ENCODE results near the gene STOM.

The STOM gene

DNA sequence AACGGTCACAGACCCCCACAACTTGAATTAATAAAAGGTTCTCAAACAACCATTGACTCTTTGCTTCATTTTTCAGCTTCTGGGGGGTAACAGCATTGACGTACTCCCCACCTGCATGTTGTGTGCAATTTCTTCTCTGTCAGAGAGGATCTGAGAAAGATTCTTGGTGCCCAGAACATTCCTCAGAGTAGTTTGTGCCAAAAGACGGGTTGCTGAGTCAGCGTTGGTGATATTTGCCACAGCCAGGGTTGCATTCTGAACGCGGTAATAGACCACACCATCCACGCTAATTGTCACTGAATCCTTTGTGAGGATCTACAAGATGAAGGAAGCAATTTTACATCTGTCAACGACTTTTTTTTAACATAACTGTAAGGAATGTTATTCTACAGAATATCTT, 21.0 kb downstream of the STOM start:
- no peak overlapping the region for H3K4me3 ChIP-seq (ENCODE audit: low read depth, low read length)

DNA sequence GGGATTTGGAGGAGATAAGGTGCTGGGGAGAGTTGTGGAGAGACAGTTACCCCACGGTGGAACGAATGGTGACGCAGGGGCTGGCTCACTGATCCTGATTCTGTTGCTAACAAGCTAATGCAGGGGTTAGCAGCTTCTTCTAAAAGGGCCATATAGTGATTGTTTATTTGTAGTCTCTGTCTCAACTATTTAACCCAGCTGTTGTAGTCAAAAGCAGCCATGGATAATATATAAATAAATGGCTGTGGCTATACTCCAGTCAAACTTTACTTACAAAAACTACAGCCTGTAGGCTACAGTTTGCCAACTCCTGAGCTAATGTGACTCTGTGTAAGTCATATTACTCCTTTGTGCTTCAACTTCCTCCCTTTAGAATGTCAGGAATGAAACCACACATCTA, 21.8 kb downstream of the STOM start:
- no peak overlapping the region for H3K4me3 ChIP-seq (ENCODE audit: low read depth, low read length)

DNA sequence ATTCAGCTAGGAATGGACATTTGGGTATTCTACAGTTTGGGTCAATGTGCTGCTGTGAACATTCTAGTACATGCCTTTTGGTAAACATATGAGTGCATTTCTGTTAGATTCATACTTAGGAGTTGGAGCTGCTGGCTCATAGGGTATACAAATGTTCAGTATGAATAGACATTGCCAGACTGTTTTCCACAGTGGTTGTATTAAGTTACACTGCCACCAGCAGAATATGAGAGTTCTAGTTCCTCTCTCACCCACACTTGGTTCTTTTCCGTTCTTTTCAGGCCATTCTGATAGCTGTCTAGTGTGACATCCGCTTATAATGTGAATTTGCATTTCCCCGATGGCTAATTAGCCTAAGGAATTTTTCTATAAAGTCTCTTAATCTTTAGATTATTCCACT, 25.0 kb downstream of the STOM start:
- no peak overlapping the region for H3K4me3 ChIP-seq (ENCODE audit: low read depth, low read length)

DNA sequence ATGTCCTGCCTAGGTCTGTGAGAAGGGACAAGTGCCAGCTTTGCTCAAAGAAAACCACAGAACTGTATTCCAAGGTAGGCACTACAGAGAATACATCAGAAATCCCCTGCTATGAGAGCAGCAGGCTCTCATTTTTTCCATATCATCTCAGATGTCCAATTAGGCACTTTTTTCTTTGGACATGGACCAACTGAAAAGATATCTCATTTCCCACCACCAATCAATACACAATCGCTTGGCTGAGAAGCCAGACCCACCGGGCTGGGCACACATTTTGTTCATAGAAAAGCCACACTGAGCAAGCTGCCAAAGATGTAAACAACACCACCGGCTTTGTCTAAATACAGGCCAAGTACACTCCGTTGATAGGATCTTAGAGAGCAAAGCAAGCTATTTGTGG, 25.9 kb downstream of the STOM start:
- no peak overlapping the region for H3K4me3 ChIP-seq (ENCODE audit: low read depth, low read length)

DNA sequence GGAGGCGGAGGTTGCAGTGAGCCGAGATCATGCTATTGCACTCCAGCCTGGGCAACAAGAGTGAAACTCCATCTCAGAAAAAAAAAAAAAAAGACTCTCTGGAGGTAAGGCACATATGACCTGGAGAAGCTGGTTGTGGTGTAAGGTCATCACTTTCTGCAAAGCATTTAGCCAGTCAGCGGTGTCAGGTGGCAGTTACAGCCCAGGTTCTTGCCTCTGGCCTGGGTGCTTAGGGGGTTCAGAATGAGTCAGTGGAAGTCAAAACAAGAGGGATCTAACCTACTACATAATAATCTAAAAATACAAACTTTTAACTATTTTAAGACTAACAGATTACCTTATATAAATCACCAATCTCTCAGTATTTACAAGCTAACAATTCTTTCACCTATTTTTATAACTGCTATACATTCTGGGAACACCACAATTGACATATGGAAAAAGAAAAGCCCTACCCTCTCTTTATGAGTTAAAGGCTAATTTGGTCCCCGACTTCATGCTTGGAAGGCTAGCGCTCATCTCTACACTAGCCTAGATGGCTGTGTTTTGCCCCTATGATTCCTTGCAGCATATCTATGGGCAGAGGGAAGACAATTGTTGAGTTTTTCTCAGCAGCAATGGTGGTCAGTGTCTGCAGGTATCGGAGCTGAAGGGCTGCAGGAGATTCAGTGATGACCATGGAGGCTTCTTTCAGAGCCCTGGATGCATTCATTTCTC, 29.2 kb downstream of the STOM start:
- H3K4me3 ChIP-seq (ENCODE audit: low read depth, low read length): no peak overlapping the region

DNA sequence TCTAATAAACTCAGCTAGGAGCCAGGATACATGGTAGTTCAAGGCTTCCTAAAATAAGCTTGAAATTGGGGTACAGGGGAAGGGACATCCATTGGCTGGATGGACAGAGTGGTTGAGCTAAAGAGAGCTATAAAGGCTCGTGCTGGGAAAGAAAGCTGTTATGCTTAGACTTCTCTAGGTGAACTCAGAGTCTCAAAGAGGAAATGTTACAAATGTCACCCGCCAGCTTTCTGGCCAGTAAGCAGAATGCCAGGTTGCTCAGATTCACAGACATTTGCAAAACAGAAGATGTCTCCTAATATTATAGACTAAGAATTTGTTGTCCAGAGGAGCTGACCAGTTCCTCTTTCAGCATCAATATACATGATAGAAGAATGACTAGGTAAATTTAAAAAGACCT, 30.6 kb downstream of the STOM start:
- no peak overlapping the region for H3K4me3 ChIP-seq (ENCODE audit: low read depth, low read length)

DNA sequence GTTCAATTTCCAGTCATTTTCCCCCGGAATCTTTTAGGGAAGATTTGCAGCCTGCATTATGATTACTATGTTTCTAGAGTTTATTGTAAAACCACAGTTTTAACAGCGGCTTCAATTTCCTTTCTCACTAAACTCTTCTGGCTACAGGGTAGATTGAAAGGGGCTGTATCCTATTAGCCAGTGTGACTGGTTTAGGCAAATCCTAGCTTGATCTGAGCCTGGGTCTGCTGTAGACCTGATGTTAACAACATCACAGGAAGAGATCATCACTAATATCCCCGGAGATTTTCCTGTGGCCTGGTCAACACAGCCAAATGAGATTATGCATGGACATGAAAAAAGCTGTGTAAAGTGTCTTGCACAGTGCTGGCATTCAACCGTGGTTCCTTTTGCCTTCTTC, 33.4 kb downstream of the STOM start:
- no peak overlapping the region for H3K4me3 ChIP-seq (ENCODE audit: low read depth, low read length)

DNA sequence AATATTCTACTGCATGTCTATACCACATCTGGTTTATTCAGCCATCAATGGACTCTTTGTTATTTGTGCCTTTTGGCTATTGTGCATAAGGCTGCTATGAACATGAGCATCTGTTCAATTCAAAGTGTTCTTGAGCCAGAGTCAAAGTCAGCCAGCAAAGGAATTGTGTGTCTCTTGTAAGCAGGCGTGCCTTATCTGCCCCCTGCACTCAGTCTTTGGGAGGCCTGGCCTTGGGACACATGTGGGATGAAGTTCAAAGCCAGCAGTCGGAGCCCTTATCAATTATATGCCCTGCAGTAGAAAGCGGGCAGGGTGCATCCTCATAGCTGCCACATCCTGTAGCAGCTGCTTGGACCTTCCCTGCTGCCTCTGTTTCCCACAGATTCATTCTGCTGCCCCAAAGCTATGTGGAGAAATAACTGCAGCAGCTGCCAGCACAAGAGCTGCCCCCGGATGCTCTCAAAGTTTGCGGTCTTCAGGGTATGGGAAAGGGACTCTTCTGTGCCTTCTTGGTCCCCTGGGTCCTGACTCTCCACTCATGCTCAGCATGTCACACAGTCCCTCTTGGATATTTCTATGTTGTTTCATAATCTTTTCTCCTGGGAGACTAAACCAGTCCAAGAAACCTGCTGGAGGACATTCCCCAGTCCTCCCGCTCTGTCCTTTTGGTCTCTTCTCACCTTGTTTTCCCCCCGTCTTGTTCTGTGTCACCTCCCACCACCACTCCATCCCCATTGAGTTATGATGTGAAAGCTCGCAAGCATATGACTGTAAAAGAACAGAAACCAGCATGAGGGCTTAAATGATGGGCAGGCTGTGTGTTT, 35.9 kb downstream of the STOM start:
- H3K4me3 ChIP-seq (ENCODE audit: low read depth, low read length): no peak overlapping the region

DNA sequence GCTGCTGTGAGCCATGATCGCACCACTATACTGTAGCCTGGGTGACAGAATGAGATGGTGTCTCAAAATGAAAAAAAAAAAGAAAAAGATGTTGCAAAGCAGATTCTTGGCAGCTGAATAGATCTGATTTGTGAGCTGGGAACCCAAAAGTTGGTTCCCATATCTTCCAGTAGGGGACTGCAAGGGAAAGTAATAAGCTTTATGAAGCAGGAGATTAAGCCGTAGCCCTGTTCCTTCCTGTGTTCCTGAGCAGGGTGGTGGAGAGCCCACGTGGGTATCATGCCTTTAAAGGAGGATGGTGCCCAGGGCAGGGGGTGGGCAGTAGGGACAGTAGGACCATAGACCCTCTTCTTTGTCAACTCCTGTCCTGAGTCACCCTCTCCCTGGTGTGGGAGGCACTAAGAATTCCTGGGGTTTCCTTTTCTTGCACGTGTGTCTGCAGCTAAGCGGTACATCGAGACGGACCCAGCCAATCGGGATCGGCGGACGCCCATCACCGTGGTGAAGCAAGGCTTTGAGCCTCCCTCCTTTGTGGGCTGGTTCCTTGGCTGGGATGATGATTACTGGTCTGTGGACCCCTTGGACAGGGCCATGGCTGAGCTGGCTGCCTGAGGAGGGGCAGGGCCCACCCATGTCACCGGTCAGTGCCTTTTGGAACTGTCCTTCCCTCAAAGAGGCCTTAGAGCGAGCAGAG, 37.9 kb downstream of the STOM start:
- no peak overlapping the region for H3K4me3 ChIP-seq (ENCODE audit: low read depth, low read length)

DNA sequence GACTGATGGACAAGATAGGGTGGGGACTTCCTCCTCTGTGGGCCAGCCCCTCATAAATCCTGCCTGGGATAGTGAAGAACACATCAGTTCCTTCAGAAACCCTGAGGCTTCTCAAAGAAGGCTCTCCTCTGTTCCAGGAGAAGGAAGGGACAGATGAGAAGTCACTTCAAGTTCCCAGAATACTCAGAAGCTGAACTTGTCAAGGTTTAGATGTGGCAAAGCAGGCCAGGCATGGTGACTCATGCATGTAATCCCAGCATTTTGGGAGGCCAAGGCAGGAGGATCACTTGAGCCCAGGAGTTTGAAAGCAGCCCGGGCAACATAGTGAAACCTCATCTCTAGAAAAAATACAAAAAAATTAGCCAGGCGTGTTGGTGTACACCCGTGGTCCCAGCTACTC, 38.5 kb downstream of the STOM start:
- no peak overlapping the region for H3K4me3 ChIP-seq (ENCODE audit: low read depth, low read length)

DNA sequence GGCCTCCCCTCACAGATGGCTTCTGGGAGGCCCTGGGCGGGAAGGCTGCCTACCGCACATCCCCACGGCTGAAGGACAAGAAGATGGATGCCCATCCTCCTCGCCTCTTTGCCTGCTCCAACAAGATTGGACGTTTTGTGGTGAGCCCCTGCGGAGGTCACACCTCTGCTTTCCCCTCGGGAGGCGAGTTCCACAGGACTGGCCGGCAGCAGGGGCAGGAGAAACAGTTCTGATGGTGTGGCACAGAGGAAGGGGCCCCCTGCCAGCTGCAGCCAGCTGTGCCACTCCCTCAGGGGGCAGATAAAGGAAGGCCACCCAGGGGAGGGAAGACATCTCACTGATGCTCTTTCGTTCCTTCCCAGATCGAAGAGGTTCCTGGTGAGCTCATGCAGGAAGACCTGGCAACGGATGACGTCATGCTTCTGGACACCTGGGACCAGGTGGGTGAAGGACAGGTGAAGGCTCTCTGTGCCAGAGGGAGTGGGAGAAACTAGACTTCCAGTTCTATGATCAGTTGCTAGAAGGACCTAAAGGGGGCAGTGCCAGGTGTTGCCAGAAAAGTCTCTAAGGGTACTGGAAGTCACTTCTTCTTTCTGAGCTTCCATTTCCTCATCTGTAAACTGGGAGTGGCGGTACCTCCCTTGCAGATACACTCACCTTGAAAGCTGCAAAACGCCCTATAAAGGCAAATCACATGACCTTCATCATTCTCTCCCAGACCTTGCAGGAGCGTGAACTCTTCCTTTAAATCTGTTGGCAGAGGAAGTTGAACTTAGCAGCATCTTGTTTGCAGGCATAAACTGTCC, 41.0 kb downstream of the STOM start:
- H3K4me3 ChIP-seq (ENCODE audit: low read depth, low read length): no peak overlapping the region

DNA sequence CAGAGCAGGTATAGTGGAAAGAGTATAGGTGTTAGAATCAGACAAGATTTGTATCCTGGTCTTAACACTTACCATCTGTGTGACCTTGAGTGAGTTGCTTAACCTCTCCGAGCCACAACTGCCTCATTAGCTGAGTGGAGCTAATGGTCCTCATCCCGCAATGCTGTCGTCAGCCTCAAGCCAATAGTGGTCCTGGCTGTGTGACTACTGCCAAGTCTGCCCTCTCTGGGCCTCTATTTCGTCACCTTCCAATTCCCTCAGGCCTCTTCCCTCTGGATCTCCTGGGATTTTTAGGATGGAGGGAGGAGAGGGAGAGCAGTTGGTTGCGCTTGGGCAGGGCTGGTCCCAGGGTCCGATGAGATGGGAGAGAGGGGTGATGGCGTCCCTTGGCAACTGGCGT, 41.6 kb downstream of the STOM start:
- no peak overlapping the region for H3K4me3 ChIP-seq (ENCODE audit: low read depth, low read length)

DNA sequence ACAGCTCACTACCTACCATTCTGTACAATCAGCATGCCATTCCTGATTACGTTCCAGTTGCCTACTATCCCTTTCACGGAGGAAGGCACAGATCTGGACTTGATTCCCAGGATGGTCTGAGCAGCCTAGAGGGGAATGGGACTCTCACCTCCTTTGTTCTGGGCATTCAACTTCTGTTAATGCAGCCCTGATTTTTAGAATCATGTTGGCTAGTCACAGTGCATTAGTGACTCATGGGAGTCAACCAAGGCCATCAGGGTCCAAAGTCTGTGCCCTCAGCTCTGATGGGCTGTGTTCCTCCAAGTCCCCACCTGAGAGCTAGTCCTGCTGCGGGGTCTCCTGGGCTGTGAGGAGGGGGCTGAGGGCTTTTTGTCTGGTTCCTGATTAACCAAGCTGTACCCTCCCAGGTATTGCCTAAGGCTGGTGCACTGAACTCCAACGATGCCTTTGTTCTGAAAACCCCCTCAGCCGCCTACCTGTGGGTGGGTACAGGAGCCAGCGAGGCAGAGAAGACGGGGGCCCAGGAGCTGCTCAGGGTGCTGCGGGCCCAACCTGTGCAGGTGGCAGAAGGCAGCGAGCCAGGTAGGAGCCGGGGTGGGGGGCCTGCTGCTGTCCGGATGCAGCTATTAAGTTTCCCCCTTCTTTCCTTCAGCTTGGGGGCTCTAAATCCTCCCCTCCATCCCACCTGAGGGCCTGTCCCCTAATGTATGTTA, 43.0 kb downstream of the STOM start:
- no peak overlapping the region for H3K4me3 ChIP-seq (ENCODE audit: low read depth, low read length)

DNA sequence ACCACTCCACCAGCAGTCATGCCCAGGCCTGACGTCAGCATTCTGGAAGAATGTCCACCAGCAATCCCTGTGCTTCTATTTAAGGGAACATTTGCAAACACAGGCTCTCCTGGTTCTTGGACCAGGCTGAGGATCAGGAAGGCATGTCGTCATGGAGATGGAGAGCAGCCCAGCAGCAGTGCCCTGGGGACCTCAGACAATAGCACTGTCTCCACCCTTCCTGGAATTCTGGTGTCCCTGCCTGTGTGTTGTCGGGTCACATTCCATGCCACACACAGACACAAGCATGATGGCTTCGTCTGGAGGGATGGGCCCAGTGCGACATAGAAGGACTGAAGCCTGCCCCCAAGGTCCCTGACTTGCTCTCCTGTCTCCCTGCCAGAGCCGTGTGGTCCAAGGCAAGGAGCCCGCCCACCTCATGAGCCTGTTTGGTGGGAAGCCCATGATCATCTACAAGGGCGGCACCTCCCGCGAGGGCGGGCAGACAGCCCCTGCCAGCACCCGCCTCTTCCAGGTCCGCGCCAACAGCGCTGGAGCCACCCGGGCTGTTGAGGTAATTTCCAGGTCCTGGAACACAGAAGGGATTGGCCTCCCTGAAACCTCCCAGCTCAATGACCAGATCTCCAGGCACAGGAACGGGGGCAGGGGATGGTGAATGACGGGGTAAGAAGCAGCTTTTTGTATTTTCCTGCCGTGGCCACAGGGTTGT, 43.8 kb downstream of the STOM start:
- H3K4me3 ChIP-seq (ENCODE audit: low read depth, low read length): no peak overlapping the region

DNA sequence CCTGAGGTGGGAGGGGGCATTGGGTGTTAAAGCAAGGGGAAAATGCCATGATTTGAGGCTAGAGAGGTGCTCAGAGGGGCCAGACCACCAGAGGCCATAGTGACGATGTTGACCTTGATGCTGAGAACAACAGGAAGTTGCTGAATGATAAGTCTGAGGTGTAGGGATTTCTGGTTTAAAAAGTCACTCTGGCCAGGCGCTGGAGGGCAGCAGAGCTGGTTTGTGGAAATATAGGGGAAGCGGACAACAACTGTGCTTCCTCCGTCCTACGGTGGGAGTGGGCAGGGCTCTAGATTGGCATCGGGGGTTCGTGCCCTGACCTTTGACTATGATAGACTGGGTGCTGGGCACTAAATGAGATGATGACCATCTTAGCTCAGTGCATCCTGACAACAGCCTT, 44.7 kb downstream of the STOM start:
- no peak overlapping the region for H3K4me3 ChIP-seq (ENCODE audit: low read depth, low read length)

DNA sequence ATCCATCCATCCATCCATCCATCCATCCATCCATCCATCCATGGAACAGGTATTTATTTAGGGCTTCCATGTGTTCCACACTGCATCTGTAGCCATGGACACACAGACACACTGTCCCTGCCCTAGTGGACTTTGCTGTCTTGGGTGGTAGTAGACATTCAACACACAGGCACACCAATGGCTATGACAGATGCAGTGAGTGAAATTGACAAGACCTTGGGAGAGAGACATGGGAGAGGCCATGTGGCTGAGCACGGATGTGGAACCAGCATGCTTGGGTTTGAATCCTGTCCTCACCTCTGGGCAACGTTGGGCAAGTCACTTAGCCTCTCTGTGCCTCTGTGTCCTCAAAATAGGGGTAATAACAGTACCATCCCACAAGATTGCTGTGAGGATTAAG, 45.3 kb downstream of the STOM start:
- H3K4me3 ChIP-seq (ENCODE audit: low read depth, low read length): no peak overlapping the region

DNA sequence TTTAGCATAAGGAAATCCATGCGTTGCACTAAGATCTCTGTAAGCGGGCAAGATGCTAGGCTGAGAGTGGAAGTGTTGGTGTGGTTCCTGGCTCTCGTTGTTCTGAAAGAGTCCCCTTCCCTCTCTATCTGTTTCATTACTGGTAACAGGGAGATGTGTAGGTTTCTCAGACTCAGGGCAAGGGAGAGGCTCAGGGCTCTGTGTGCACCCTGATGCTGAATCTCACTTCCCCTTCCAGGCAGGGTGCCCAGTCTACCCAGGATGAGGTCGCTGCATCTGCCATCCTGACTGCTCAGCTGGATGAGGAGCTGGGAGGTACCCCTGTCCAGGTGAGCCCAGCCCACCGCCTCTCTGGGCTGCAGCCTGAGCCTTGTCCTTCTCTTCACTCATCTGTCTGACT, 45.7 kb downstream of the STOM start:
- no peak overlapping the region for H3K4me3 ChIP-seq (ENCODE audit: low read depth, low read length)

DNA sequence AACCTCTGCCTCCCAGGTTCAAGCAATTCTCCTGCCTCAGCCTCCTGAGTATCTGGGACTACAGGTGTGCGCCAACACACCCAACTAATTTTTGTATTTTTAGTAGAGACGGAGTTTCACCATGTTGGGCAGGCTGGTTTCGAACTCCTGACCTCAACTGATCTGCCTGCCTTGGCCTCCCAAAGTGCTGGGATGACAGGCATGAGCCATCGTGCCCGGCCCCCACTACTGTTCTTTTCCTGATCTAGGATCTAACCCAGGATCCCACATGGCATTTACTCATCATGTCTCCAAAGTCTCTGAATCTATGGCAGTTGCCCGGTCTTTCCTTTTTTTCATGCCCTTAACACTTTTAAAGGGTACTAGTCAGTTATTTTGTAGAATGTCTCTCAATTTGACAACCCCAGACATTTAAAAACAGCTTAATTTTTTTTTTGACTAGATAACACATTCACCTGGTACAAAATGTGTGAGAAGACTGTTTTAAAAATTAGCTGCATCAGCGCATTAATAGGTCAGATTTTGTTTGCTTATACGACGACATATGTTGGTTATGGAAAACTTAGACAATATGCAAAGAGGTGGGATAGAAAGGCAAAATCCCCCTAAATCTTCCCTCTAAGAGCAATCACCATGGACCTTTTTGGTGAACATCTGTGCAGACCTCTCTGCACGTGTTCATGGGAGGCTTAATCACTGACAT, 46.5 kb downstream of the STOM start:
- no peak overlapping the region for H3K4me3 ChIP-seq (ENCODE audit: low read depth, low read length)

DNA sequence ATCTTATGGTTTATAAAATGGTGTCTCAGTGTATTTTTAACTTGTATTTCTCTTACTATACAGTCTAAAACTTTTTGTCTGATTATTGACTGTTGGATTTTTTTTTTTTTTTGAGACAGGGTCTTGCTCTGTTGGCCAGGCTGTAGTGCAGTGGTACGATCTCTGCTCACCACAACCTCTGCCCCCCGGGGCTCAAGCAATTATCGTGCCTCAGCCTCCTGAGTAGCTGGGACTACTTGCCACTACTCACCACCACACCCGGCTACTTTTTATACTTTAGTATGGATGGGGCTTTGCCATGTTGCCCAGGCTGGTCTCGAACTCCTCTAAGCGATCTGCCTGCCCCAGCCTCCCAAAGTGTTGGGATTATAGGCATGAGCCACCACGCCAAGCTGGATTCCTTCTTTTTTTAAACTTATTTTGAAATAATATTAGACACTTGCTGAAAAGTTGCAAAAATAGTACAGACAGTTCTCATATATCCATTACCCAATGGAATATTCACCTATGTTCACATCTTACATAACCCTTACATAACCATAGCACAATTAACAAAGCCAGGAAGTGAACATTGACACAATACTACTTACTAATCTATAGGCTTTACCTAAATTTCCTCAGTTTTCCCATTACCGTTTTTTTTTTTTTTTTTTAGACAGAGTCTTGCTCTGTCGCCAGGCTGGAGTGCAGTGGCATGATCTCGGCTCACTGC, 47.2 kb downstream of the STOM start:
- no peak overlapping the region for H3K4me3 ChIP-seq (ENCODE audit: low read depth, low read length)

Data from iPS-11a (cell line).